Nephron (organoid): ENCODE results near the gene CERS6.

Experiments used
- H3K27ac Mint-ChIP-seq, 3 experiments: 2 replicates each; pipeline ENCODE4 v1.8.0; 2020; ENCODE audit warnings: mixed read lengths in 3 of 3, mild to moderate bottlenecking in 2 of 3, moderate library complexity in 1 of 3
- H3K27me3 Mint-ChIP-seq: 2 replicates; pipeline ENCODE4 v1.8.0; 2021; ENCODE audit warnings: low read depth, mild to moderate bottlenecking, moderate library complexity, mixed read lengths
- H3K36me3 Mint-ChIP-seq: 2 replicates; pipeline ENCODE4 v1.8.0; 2020; ENCODE audit warnings: low read depth, mixed read lengths
- H3K4me1 Mint-ChIP-seq: 2 replicates; pipeline ENCODE4 v1.8.0; 2020; ENCODE audit warnings: mixed read lengths
- H3K4me3 Mint-ChIP-seq, 3 experiments: 2 replicates each; pipeline ENCODE4 v1.8.0; 2020; ENCODE audit warnings: mild to moderate bottlenecking in 3 of 3, mixed read lengths in 3 of 3, moderate library complexity in 2 of 3
- H3K9me3 Mint-ChIP-seq: 2 replicates; pipeline ENCODE4 v1.8.0; 2020; ENCODE audit warnings: mixed read lengths
- TF ChIP-seq, protein P1 (sequence below), 3 experiments: fragments of 200-600 bp; sonication (generic); IDR thresholded peaks; one replicate each; pipeline ENCODE4 v1.5.0; 2021; ENCODE audit warnings: antibody characterized with exemption in 3 of 3; ENCODE audit not compliant: unreplicated experiment in 3 of 3

CERS6 gene

GRCh38 chr2:168470320-168471162, 14.5 kb downstream of the CERS6 start:
- Mint-ChIP-seq H3K36me3 (peaks cover 7% of the 10 kb centered on the region), H3K27ac (peak overlapping the region; percentile 83 to 97 (median 92)), H3K4me1 (peaks cover 58% of the 10 kb centered on the region), H3K27me3 (no peaks in the 10 kb centered on the region), H3K9me3 (peaks cover 2% of the 10 kb centered on the region), H3K4me3 (no peak overlapping the region)
- TF ChIP-seq, protein P1, sequence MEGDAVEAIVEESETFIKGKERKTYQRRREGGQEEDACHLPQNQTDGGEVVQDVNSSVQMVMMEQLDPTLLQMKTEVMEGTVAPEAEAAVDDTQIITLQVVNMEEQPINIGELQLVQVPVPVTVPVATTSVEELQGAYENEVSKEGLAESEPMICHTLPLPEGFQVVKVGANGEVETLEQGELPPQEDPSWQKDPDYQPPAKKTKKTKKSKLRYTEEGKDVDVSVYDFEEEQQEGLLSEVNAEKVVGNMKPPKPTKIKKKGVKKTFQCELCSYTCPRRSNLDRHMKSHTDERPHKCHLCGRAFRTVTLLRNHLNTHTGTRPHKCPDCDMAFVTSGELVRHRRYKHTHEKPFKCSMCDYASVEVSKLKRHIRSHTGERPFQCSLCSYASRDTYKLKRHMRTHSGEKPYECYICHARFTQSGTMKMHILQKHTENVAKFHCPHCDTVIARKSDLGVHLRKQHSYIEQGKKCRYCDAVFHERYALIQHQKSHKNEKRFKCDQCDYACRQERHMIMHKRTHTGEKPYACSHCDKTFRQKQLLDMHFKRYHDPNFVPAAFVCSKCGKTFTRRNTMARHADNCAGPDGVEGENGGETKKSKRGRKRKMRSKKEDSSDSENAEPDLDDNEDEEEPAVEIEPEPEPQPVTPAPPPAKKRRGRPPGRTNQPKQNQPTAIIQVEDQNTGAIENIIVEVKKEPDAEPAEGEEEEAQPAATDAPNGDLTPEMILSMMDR (IDR thresholded peaks at IDR 0.05; ENCODE audit: unreplicated experiment in 3 of 3) = no peak

GRCh38 chr2:168471163-168471475, 15.0 kb downstream of the CERS6 start:
- H3K4me3 Mint-ChIP-seq = no peak overlapping the region
- TF ChIP-seq, protein P1 (IDR thresholded peaks at IDR 0.05; ENCODE audit: unreplicated experiment in 3 of 3) = no peak

DNA sequence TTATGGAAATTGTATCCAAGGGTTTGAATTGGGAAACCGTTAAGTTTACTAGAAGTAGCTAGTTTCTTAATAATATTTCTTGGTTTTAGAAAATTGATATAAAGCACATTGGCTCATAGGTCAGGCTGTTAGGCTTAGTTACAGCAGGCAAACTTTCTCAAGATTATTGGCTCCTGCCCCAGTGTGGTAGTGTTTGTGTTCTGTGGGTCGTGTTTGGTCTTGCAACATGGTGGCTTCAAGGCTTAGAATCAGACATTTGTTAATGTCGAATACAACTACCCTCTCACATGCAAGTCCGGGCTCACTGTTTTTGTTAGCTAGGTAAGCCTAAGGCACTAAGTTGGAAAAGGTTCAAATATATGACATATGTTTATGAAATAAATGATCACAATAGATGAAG, 19.6 kb downstream of the CERS6 start:
- Mint-ChIP-seq H3K4me3 (no peak overlapping the region), H3K36me3 (peaks cover 7% of the 10 kb centered on the region), H3K27ac (no peak overlapping the region), H3K4me1 (peaks cover 20% of the 10 kb centered on the region), H3K27me3 (no peaks in the 10 kb centered on the region), H3K9me3 (peaks cover 2% of the 10 kb centered on the region)
- TF ChIP-seq, protein P1 (IDR thresholded peaks at IDR 0.05; ENCODE audit: unreplicated experiment in 3 of 3) = no peak

More at GRCh38 chr2:168471163-168471475, 15.0 kb downstream of the CERS6 start:
- peaks cover 53% of the 10 kb centered on the region for H3K4me1 Mint-ChIP-seq
- H3K9me3 Mint-ChIP-seq = peaks cover 2% of the 10 kb centered on the region
- H3K27ac Mint-ChIP-seq = peak overlapping the region; percentile 83 to 97 (median 92)
- peaks cover 7% of the 10 kb centered on the region for H3K36me3 Mint-ChIP-seq
- H3K27me3 Mint-ChIP-seq = no peaks in the 10 kb centered on the region

GRCh38 chr2:168478206-168478605, 22.1 kb downstream of the CERS6 start:
- Mint-ChIP-seq H3K36me3 (peaks cover 3% of the 10 kb centered on the region), H3K27ac (peak overlapping the region in 1 of 3 experiments; percentile 43), H3K27me3 (no peaks in the 10 kb centered on the region), H3K4me1 (peaks cover 21% of the 10 kb centered on the region), H3K9me3 (peaks cover 2% of the 10 kb centered on the region), H3K4me3 (no peak overlapping the region)
- TF ChIP-seq, protein P1 (IDR thresholded peaks at IDR 0.05; ENCODE audit: unreplicated experiment in 3 of 3) = no peak

DNA sequence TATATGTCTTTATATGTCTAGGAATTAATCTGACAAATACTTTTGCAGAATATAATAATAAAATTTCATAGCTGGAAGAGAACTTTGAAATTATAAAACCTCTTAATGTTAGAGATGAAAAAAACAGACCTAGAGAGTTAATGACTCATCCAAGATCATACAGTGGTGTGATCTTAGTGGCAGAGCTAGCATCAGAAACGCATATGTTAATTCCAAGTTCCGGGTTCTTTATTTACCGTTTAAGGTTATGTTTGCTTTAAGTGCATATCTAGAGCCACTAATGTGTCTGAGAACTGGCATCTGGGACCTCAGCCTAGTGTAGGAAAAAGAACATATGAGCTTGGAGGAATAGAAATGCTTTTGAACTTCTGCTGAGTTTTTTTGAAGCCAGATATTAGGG, 24.3 kb downstream of the CERS6 start:
- no peak overlapping the region for H3K4me3 Mint-ChIP-seq
- peaks cover 4% of the 10 kb centered on the region for H3K9me3 Mint-ChIP-seq
- no peaks in the 10 kb centered on the region for H3K27me3 Mint-ChIP-seq
- TF ChIP-seq, protein P1 (IDR thresholded peaks at IDR 0.05; ENCODE audit: unreplicated experiment in 3 of 3) = no peak
- peaks cover 23% of the 10 kb centered on the region for H3K4me1 Mint-ChIP-seq
- no peak overlapping the region for H3K27ac Mint-ChIP-seq
- no peaks in the 10 kb centered on the region for H3K36me3 Mint-ChIP-seq
